WTC11 (cell line): ENCODE data around the gene NFYB.

Experiments used
- TEAD4 ChIP-seq: sonication (generic); formaldehyde crosslinking; IDR thresholded peaks from 2 replicates; pipeline ENCODE4 v1.8.0; 2022; ENCODE audit warnings: mild to moderate bottlenecking, missing genetic modification reagents
- TF ChIP-seq, protein P1 (sequence below): fragments of 200-600 bp; IDR thresholded peaks from 2 replicates; pipeline ENCODE4 v1.8.0; 2022; ENCODE audit warnings: antibody characterized with exemption
- TF ChIP-seq, protein P2 (sequence below): sonication (generic); formaldehyde crosslinking; IDR thresholded peaks from 2 replicates; pipeline ENCODE4 v1.8.0; 2022; ENCODE audit warnings: mild to moderate bottlenecking, missing genetic modification reagents

DNA sequence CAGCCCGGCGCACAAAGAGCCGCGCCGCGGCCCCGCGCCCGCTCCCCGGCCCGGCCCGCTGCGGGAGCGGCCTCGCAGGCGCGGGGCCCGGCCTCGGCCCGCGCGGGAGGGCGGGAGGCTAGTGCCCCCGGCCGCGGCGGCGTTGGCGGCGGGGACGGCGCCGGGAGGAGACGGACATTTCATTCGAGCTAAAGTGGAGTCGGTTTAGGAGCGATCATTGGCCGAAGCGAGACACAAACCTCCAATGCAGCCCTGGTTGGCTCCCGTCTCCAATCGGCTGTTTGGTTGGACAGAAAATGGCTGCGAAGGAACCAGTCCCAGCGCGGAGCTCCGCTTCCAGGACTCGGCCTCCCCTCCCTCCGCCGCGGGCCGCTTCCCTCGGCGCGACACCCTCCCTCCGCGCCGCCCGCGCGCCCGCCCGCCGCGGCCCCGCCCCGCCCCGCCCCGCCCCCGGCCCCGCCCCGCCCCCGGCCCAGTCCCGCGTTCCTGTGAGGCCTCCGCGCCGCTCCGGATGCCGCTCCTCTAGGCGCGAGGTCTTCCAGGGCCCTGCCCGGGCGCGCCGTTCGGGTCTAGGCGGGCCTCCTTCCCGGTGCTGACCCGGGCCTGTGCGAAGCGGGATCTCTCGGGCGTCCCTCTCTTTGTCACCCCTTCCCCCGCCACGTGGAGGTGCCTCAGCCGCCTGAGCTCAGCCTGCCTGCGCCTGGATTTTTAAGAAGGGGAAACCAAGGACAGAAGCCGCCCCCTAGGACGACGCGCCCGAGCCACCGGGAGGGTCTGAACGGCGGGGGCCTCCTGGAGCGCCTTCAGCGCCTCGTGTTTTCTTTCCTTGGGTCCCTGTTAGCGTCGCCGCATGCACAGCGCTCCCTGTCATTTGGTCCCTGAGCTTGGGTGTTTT lies at the start of gene NFYB:
- TF ChIP-seq, protein P1, sequence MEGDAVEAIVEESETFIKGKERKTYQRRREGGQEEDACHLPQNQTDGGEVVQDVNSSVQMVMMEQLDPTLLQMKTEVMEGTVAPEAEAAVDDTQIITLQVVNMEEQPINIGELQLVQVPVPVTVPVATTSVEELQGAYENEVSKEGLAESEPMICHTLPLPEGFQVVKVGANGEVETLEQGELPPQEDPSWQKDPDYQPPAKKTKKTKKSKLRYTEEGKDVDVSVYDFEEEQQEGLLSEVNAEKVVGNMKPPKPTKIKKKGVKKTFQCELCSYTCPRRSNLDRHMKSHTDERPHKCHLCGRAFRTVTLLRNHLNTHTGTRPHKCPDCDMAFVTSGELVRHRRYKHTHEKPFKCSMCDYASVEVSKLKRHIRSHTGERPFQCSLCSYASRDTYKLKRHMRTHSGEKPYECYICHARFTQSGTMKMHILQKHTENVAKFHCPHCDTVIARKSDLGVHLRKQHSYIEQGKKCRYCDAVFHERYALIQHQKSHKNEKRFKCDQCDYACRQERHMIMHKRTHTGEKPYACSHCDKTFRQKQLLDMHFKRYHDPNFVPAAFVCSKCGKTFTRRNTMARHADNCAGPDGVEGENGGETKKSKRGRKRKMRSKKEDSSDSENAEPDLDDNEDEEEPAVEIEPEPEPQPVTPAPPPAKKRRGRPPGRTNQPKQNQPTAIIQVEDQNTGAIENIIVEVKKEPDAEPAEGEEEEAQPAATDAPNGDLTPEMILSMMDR = no peak
- TF ChIP-seq, protein P2, sequence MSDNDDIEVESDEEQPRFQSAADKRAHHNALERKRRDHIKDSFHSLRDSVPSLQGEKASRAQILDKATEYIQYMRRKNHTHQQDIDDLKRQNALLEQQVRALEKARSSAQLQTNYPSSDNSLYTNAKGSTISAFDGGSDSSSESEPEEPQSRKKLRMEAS (CRISPR knock-in tag) = peak; percentile 90
- no peak for TF ChIP-seq TEAD4 (CRISPR knock-in tag)
